Osteocyte (in vitro differentiated cells): ENCODE data around the gene NEK1. TPM values are rescaled to one million over a fixed set of nuclear protein-coding genes. Genes with fewer than 3 reads are reported as not detected.
A peak's percentile ranks its signal among the peaks of the same experiment; 100 is the strongest.
"Not testable (repeated sequence)": the region's sequence is repeated elsewhere in the genome, so short reads cannot be mapped to it uniquely, and the experiment has no call there.

ENCODE experiments used
- DNase-seq: peaks from one replicate; pipeline ENCODE4 v3.0.0; 2021; ENCODE audit warnings: mixed read lengths; ENCODE audit not compliant: unreplicated experiment; ENCODE audit errors: extremely low spot score
- H3K27ac Mint-ChIP-seq: one replicate; pipeline ENCODE4 v1.8.0; 2021; ENCODE audit warnings: mild to moderate bottlenecking, mixed read lengths; ENCODE audit not compliant: unreplicated experiment
- H3K27me3 Mint-ChIP-seq: one replicate; pipeline ENCODE4 v1.8.0; 2021; ENCODE audit warnings: mixed read lengths; ENCODE audit not compliant: unreplicated experiment
- H3K36me3 Mint-ChIP-seq: one replicate; pipeline ENCODE4 v1.8.0; 2021; ENCODE audit warnings: mixed read lengths; ENCODE audit not compliant: unreplicated experiment
- H3K4me1 Mint-ChIP-seq: one replicate; pipeline ENCODE4 v1.8.0; 2021; ENCODE audit warnings: mixed read lengths; ENCODE audit not compliant: unreplicated experiment
- H3K4me3 Mint-ChIP-seq: one replicate; pipeline ENCODE4 v1.8.0; 2021; ENCODE audit warnings: mild to moderate bottlenecking, moderate library complexity, mixed read lengths; ENCODE audit not compliant: unreplicated experiment
- H3K9me3 Mint-ChIP-seq: one replicate; pipeline ENCODE4 v1.8.0; 2021; ENCODE audit warnings: mixed read lengths; ENCODE audit not compliant: unreplicated experiment
- total RNA-seq: library from RNA; stranded (reverse); gene quantifications from 2 replicates; pipeline ENCODE4 v1.2.1, GENCODE V29; 2021
- TF ChIP-seq, protein P1 (sequence below): fragments of 200-600 bp; sonication (generic); IDR thresholded peaks from 2 replicates; pipeline ENCODE4 v1.5.0; 2021; ENCODE audit warnings: antibody characterized with exemption, mild to moderate bottlenecking, moderate library complexity

NEK1 gene
- total RNA-seq, 1 donor from 2014 or later, result 17.7 TPM

DNA sequence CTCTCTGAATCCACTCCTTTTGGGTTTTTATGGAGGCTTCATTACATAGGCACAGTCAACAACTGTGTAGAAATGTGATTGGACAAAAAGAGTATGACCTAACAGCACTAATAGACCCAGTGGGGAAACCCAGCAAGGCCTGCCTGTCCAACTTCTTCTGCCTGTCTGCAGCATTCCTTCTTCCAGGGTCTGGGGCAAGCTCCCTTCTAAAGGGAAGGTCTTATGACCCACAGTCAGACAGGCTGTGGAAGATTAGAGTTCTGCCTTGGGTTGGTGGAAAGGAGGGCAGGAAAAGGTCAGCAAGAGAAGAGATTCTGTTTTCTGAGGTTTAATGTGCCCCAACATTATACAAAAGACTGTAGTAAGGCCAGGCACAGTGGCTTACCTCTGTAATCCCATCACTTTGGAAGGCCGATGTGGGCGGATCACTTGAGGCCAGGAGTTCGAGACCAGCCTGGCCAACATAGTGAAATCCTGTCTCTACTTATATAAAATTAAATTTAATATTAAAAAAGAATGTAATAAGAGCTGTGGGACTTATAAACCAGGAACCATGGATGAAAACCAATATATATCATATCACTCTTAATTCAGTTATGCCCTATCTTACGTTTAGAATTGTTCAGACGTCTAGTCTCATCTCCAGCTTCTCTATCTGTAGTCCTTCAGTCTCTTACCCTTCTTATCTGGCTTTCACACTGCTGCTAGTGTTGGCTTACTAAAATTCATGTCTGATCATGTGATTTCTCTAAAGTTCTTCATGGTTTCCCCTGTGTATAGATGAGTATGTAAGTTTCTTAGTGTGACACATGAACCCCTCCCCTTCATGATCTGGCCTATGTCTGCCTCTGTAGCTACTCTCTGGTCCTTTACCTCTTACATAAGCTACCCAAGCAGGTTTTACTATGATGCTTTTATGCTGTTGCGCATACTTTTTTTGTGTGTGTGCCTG lies 14.2 kb upstream of the NEK1 start:
- H3K36me3 Mint-ChIP-seq, result peaks cover 5% of the 10 kb centered on the region

DNA sequence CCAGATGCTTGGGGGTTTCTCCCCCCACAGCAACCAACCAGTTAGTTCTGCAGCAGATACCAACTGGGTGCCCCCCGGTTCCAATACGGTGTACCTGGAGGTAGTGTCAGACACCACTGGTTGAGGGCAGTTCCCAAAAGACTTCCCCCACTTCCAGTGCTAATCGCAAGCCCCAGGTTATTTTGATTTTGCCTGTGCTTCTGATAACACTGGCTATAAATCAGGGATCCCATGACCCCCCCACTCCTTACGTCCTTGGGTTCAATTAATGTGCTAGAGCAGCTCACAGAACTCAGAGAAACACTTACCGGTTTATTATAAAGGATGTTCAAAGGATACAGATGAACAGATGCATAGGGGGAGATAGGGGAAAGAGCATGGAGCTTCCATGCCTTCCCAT lies 13.5 kb upstream of the NEK1 start:
- Mint-ChIP-seq H3K9me3 (no peaks in the 10 kb centered on the region), H3K4me1 (peaks cover 22% of the 10 kb centered on the region), H3K27me3 (no peaks in the 10 kb centered on the region), H3K4me3 (no peak overlapping the region), H3K36me3 (peaks cover 5% of the 10 kb centered on the region), H3K27ac (no peak overlapping the region)
- no peak for DNase-seq
- TF ChIP-seq, protein P1, sequence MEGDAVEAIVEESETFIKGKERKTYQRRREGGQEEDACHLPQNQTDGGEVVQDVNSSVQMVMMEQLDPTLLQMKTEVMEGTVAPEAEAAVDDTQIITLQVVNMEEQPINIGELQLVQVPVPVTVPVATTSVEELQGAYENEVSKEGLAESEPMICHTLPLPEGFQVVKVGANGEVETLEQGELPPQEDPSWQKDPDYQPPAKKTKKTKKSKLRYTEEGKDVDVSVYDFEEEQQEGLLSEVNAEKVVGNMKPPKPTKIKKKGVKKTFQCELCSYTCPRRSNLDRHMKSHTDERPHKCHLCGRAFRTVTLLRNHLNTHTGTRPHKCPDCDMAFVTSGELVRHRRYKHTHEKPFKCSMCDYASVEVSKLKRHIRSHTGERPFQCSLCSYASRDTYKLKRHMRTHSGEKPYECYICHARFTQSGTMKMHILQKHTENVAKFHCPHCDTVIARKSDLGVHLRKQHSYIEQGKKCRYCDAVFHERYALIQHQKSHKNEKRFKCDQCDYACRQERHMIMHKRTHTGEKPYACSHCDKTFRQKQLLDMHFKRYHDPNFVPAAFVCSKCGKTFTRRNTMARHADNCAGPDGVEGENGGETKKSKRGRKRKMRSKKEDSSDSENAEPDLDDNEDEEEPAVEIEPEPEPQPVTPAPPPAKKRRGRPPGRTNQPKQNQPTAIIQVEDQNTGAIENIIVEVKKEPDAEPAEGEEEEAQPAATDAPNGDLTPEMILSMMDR, result no peak

More for the DNA sequence above, 14.2 kb upstream of the NEK1 start:
- H3K4me1 Mint-ChIP-seq, result peaks cover 17% of the 10 kb centered on the region
- H3K27ac Mint-ChIP-seq, result no peak overlapping the region
- DNase-seq, result no peak
- H3K27me3 Mint-ChIP-seq, result no peaks in the 10 kb centered on the region
- H3K9me3 Mint-ChIP-seq, result no peaks in the 10 kb centered on the region
- TF ChIP-seq, protein P1, result no peak
- no peak overlapping the region for H3K4me3 Mint-ChIP-seq

DNA sequence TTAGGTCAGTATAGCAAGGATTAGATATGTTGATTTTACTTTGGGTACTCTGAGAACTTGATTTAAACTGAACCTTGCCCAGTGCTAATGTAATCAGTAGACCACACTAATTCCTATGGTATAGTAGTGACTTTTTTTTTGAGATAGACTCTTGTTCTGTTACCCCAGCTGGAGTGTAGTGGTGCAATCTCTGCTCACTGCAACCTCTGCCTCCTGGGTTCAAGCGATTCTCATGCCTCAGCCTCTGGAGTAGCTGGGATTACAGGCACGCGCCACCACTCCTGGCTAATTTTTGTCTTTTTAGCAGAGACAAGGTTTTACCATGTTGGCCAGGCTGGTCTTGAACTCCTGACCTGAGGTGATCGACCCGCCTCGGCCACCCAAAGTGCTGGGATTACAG lies 11.6 kb upstream of the NEK1 start:
- H3K9me3 Mint-ChIP-seq, H3K27ac Mint-ChIP-seq, H3K36me3 Mint-ChIP-seq, DNase-seq, H3K4me3 Mint-ChIP-seq, H3K27me3 Mint-ChIP-seq: not testable (repeated sequence)
- peaks cover 25% of the 10 kb centered on the region for H3K4me1 Mint-ChIP-seq

DNA sequence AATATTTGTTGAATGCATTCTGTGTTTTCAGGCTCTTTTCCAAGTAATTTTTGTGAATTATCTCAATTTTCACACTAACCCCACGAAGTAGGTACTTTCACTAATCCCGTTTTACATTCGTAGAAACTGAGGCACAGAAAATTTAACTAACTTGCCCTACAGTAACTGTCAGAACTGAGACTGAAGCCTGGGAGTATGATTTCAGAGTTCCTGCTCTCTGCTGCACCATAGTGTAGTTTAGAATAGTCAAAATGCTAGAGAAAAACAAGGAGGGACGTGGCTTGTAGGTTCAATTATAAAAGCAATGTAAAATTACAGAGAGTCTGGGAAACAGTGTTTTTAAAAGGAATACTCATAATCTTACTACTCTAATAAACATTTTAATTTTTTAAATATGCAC lies 10.2 kb upstream of the NEK1 start:
- H3K4me3 Mint-ChIP-seq, result peak overlapping the region; percentile 15
- H3K36me3 Mint-ChIP-seq, result peaks cover 5% of the 10 kb centered on the region
- no peak for DNase-seq
- peak overlapping the region; percentile 72 for H3K27ac Mint-ChIP-seq
- no peaks in the 10 kb centered on the region for H3K9me3 Mint-ChIP-seq
- H3K4me1 Mint-ChIP-seq, result peaks cover 29% of the 10 kb centered on the region
- TF ChIP-seq, protein P1, result no peak
- no peaks in the 10 kb centered on the region for H3K27me3 Mint-ChIP-seq

DNA sequence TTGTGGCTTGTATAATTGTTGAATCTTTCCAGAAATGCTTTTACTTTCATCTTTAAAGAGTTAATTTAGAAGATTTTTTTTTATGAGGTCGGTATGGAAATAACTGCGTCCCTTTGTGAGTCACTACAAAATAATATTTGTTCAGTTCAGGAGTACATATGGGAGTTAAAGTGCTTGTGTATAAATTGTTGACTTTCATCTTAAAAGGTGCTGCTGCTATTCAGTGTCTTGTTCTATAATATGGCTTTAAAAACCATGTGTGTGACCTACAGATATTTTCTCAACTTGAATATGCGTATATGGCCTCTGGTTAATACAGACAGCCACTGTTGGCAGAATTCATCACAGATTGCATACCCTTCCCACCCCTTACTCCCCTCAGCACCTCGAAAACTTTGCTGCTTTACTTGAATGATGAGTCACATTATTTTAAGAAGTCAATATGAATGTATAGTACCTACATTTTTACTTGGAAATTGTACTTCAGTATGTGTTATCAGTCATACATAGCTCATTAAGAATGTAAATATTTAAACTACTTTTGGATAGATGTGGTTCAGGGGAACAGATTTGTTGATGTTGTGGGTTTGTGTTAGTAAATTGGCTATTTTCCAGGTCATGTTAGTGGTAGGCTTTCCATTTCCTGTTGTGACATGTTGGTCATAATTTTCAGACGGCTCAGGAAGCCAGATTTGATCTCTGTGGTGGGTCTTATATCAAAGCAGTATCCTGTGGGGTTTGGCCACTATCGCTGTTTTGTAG lies 9.5 kb upstream of the NEK1 start:
- Mint-ChIP-seq H3K36me3 (peaks cover 5% of the 10 kb centered on the region), H3K27ac (peak overlapping the region; percentile 72), H3K9me3 (no peaks in the 10 kb centered on the region), H3K4me3 (peak overlapping the region; percentile 91), H3K4me1 (peaks cover 29% of the 10 kb centered on the region), H3K27me3 (no peaks in the 10 kb centered on the region)
- no peak for DNase-seq
- TF ChIP-seq, protein P1, result no peak
